ENCODE data around the gene PTTG1IP. TPM values are rescaled to one million over a fixed set of nuclear protein-coding genes. Genes with fewer than 3 reads are reported as not detected.

PTTG1IP gene
- total RNA-seq, 6 experiments from 2014 or later: 241 to 290 (median 277) TPM

DNA sequence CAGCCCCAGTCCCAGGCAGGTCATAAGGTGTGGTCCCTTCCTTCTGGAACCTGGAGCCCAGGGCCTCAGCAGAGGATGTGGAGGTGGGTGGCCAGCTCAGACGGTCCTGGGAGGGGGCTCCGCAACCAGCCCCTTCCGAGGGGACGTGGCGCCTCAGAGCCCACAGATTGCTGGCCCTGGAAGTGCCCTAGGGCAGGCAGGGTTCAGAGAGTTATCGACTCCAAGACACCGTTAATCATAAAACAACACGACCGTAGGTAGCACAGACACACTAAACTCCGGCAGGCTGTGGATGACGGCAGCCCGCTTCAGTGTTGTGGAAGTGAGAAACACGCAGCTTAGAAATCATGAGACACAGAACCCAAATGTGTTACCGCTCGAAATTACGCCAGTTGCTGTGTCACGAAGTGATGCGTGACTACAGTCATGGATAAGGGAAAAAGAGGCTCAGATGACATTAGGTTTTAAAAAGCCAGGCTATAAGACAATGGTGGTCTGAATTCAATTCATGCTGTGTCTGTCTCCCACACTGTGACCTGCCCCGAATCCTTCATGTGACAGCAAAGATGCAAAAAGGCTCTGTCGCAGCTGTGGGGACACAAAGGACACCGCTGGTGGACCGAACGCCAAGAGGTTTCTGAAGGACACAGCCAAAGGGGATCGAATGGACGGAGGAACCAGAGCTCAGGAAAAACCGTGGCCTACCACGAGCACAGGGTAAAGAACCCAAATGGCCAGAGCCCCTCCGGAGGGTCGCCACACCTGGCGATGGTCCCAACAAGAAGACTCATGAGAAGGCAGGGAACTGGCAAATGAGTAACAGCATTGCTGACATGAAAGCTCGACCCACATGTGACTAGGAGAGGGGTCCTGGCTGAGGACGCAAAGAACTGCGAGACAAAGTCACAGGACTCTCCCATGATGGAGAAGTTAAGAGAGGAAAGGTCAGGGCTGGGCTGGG lies 53.9 kb downstream of the PTTG1IP start:
- TF ChIP-seq, protein P1, sequence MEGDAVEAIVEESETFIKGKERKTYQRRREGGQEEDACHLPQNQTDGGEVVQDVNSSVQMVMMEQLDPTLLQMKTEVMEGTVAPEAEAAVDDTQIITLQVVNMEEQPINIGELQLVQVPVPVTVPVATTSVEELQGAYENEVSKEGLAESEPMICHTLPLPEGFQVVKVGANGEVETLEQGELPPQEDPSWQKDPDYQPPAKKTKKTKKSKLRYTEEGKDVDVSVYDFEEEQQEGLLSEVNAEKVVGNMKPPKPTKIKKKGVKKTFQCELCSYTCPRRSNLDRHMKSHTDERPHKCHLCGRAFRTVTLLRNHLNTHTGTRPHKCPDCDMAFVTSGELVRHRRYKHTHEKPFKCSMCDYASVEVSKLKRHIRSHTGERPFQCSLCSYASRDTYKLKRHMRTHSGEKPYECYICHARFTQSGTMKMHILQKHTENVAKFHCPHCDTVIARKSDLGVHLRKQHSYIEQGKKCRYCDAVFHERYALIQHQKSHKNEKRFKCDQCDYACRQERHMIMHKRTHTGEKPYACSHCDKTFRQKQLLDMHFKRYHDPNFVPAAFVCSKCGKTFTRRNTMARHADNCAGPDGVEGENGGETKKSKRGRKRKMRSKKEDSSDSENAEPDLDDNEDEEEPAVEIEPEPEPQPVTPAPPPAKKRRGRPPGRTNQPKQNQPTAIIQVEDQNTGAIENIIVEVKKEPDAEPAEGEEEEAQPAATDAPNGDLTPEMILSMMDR (IDR thresholded peaks at IDR 0.05): no peak
- Mint-ChIP-seq H3K36me3 (ENCODE audit: low read depth) (peaks cover 30% of the 10 kb centered on the region), H3K9me3 (peaks cover 24% of the 10 kb centered on the region), H3K27me3 (ENCODE audit: insufficient read depth) (no peaks in the 10 kb centered on the region; the same call in 1 of the 2 replicates), H3K27ac (peak overlapping the region; percentile 53), H3K4me3 (peak overlapping the region; percentile 28; the same call in 1 of the 2 replicates), H3K4me1 (ENCODE audit: low read depth) (peaks cover 34% of the 10 kb centered on the region)
- DNase-seq: no peak

DNA sequence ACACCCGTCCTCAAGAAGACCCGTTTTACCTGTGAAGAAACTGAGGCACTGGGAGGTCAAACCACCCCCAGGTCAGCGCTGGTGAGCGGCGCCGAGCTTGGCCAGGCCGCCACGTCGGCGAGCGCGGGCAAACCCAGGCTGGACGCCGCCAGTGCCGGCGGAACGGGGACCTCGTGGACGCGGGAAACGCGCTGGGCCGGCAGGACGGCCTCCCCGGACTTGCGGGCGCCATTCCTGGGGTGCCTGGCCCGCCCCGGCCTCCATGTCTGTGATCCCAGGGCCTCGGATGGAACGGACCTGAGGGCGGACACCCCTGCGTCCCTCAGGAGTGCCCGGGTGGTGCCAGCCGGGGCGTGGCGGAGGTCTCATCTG lies 54.9 kb downstream of the PTTG1IP start:
- Mint-ChIP-seq H3K27ac (no peak overlapping the region), H3K4me1 (ENCODE audit: low read depth) (peaks cover 34% of the 10 kb centered on the region)
- TF ChIP-seq, protein P1 (IDR thresholded peaks at IDR 0.05): no peak

DNA sequence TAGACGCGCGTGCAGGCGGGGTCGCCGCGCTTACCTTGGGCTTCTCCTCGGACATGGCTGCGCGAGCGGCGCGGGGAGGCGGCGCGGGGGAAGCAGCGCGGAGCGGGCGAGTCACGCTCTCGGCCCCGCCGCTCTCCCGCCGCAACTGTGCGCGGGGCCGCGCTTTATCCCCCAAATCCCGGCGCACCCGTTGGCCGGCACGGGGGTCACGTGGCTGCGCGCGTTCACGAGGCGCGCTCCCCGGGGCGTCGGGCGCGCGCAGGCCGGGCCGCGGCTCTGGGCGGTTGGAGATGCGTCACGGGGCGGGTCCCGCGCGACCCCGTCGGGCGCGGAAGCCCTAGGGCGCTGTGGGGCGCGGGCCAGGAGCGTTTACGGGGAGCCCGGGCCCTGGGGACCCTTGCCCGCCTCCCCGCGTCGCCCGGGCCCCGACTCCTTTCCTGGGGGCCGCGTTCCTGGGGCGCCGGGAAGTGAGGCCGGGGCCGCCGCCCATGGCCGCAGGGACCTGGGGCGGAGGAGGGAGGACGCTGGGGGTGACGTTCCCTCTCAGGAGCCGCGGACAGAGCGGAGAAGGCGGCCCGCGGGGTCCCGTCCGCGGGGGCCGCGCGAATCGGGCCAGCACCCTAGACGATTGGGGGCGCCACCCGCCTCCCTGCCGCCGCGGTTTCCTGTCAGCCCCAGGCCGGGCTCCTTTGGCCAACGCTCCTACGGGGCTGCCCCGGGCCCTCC lies 55.4 kb downstream of the PTTG1IP start, which contains the start of gene SUMO3:
Gene SUMO3 (minus strand): TSS at position 149 of the 726 bp plus-strand sequence. CDS start 94 bp downstream, at position 55.
- H3K27ac Mint-ChIP-seq: peak within 1 kb of the TSS; percentile 38; the same call in 1 of the 2 replicates
- H3K9me3 Mint-ChIP-seq: peaks cover 15% of the 10 kb centered on the region

More for the DNA sequence above, 54.9 kb downstream of the PTTG1IP start:
- DNase-seq: no peak
- no peak overlapping the region for H3K4me3 Mint-ChIP-seq
- H3K9me3 Mint-ChIP-seq: peaks cover 20% of the 10 kb centered on the region
- peaks cover 26% of the 10 kb centered on the region for H3K36me3 Mint-ChIP-seq (ENCODE audit: low read depth)
- no peaks in the 10 kb centered on the region; the same call in 1 of the 2 replicates for H3K27me3 Mint-ChIP-seq (ENCODE audit: insufficient read depth)

DNA sequence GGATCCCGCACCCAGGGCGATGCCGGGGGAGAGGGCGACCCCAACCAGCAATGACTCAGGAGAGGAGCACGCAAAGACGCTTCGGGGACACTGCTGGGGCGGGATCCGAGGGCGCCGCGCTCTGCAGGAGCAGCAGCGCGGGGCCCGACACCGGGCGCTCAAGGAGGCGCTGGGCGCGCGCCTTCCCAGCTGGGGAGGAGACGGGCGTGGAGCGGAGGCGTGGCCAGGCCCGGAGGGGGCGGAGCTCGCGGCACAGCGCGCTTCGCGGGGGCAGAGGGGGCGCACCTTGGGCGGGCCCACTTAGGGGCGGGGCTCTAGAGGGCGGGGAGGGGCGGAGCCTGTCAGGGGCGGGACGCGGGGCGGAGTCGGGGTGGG lies 56.0 kb downstream of the PTTG1IP start:
- peak; percentile 79 for DNase-seq
- Mint-ChIP-seq H3K27ac (no peak overlapping the region), H3K4me3 (peak overlapping the region; percentile 78), H3K4me1 (ENCODE audit: low read depth) (peaks cover 34% of the 10 kb centered on the region), H3K27me3 (ENCODE audit: insufficient read depth) (no peaks in the 10 kb centered on the region; the same call in 1 of the 2 replicates), H3K36me3 (ENCODE audit: low read depth) (peaks cover 15% of the 10 kb centered on the region), H3K9me3 (peaks cover 9% of the 10 kb centered on the region)
- TF ChIP-seq, protein P1 (IDR thresholded peaks at IDR 0.05): no peak

More for the DNA sequence above, 55.4 kb downstream of the PTTG1IP start, which contains the start of gene SUMO3:
- H3K4me3 Mint-ChIP-seq: peak within 1 kb of the TSS; percentile 78
- peak; percentile 60 for DNase-seq
- peaks cover 34% of the 10 kb centered on the region for H3K4me1 Mint-ChIP-seq (ENCODE audit: low read depth)
- H3K36me3 Mint-ChIP-seq (ENCODE audit: low read depth): peaks cover 21% of the 10 kb centered on the region
- TF ChIP-seq, protein P1 (IDR thresholded peaks at IDR 0.05): peak; percentile 32; the same call in 1 of the 2 replicates
- no peaks in the 10 kb centered on the region; the same call in 1 of the 2 replicates for H3K27me3 Mint-ChIP-seq (ENCODE audit: insufficient read depth)

DNA sequence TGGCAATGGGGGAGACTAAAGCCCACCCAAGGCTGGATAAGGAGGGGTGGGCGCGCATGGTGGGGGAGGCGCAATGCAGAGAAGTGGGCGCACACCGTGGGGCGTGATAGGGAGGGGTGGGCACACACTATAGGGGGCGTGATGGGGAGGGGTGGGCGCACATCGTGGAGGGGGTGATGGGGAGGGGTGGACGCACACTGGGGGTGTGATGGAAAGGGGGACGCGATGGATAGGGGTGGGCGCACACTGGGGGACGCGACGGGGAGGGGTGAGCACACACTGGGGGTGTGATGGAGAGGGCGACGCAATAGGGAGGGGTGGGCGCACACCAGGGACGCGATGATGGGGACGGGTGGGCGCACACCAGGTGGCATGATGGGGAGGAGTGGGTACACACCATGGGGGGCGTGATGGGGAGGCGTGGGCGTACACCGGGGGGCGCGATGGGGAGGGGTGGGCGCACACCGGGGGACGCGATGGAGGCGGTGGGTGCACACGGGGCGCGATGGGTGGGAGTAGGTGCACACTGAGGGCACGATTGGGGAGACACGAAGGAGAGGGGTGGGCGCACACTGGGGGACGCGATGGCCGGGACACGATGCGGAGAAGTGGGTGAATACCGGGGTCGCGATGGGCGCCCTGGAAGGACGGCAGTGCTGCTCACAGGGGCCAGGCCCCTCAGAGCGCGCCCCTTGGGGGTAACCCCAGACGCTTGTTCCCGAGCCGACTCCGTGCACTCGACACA lies 56.6 kb downstream of the PTTG1IP start:
- Mint-ChIP-seq H3K9me3 (peaks cover 3% of the 10 kb centered on the region), H3K27me3 (ENCODE audit: insufficient read depth) (no peaks in the 10 kb centered on the region; the same call in 1 of the 2 replicates), H3K4me1 (ENCODE audit: low read depth) (peaks cover 34% of the 10 kb centered on the region), H3K36me3 (ENCODE audit: low read depth) (peaks cover 9% of the 10 kb centered on the region), H3K27ac (no peak overlapping the region), H3K4me3 (peak overlapping the region; percentile 83)
- TF ChIP-seq, protein P1 (IDR thresholded peaks at IDR 0.05): 0 out of 2 replicates have a peak, but pooled peaks have one; percentile 7
- DNase-seq: no peak
